ENCODE measurements around the gene MAP6.

DNA sequence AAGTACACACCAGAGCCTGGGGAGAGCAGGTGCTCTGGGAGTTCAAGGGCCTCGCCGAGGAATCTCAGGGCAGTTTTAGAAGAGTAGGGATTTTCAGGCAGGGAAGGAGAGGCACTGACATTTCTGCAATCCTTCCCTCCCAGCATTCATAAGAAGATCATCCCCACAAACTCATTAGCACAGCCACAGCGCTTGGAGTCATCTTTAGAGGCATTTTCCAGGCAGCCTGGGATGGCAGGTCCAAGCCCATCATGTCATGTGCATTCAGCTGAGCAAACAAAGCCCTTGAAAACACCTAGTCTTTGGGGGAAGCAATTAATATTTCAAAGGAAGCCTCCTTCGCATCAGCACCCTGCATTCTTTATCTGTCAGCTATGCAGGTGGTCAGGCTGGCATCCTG lies 43.8 kb downstream of the MAP6 start:
- TF ChIP-seq POLR2A (IDR thresholded peaks at IDR 0.05; ENCODE audit: extremely low read depth, insufficient read length) (no peak), MYC (IDR thresholded peaks at IDR 0.05; ENCODE audit: low read depth, low read length) (no peak)
- TF ChIP-seq, protein P1, sequence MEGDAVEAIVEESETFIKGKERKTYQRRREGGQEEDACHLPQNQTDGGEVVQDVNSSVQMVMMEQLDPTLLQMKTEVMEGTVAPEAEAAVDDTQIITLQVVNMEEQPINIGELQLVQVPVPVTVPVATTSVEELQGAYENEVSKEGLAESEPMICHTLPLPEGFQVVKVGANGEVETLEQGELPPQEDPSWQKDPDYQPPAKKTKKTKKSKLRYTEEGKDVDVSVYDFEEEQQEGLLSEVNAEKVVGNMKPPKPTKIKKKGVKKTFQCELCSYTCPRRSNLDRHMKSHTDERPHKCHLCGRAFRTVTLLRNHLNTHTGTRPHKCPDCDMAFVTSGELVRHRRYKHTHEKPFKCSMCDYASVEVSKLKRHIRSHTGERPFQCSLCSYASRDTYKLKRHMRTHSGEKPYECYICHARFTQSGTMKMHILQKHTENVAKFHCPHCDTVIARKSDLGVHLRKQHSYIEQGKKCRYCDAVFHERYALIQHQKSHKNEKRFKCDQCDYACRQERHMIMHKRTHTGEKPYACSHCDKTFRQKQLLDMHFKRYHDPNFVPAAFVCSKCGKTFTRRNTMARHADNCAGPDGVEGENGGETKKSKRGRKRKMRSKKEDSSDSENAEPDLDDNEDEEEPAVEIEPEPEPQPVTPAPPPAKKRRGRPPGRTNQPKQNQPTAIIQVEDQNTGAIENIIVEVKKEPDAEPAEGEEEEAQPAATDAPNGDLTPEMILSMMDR (IDR thresholded peaks at IDR 0.05; ENCODE audit: low read depth, low read length) = no peak
- TF ChIP-seq, protein P2, sequence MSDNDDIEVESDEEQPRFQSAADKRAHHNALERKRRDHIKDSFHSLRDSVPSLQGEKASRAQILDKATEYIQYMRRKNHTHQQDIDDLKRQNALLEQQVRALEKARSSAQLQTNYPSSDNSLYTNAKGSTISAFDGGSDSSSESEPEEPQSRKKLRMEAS (IDR thresholded peaks at IDR 0.05; ENCODE audit: low read depth, low read length) = no peak

Measured in NB4 (cell line).